GM18526 (cell line): Measurements from ENCODE around the gene VSIG2.
A peak's percentile ranks its signal among the peaks of the same experiment; 100 is the strongest.

ENCODE experiments used
- POLR2A ChIP-seq: IDR thresholded peaks from 3 replicates; pipeline ENCODE4 v1.6.1; 2011; ENCODE audit not compliant: insufficient read length; ENCODE audit errors: extremely low read depth

VSIG2 gene

GRCh38 chr11:124776865-124777645 is 25.0 kb upstream of the VSIG2 start:
- TF ChIP-seq POLR2A: no peak

GRCh38 chr11:124769806-124770774 is 18.0 kb upstream of the VSIG2 start:
- TF ChIP-seq POLR2A: no peak

GRCh38 chr11:124768914-124769313 is 16.9 kb upstream of the VSIG2 start:
- TF ChIP-seq POLR2A: no peak

GRCh38 chr11:124766156-124766555 is 14.1 kb upstream of the VSIG2 start:
- TF ChIP-seq POLR2A: no peak

GRCh38 chr11:124763156-124763947 is 11.3 kb upstream of the VSIG2 start:
- TF ChIP-seq POLR2A: no peak

- no peak for TF ChIP-seq POLR2A
Observed at GRCh38 chr11:124762624-124763155, 10.6 kb upstream of the VSIG2 start.

GRCh38 chr11:124762105-124762623 is 10.1 kb upstream of the VSIG2 start, which contains the start of gene ESAM:
Gene ESAM, minus strand, starts transcription at chr11:124762290. Its CDS starts 136 bp downstream, at chr11:124762154.
- peak; percentile 73 for TF ChIP-seq POLR2A

GRCh38 chr11:124761301-124762104 is 9.4 kb upstream of the VSIG2 start:
- no peak for TF ChIP-seq POLR2A

GRCh38 chr11:124760806-124761205 is 8.8 kb upstream of the VSIG2 start:
- no peak for TF ChIP-seq POLR2A

- no peak for TF ChIP-seq POLR2A
Observed at GRCh38 chr11:124760205-124760652, 8.2 kb upstream of the VSIG2 start.

- no peak for TF ChIP-seq POLR2A
Observed at GRCh38 chr11:124759266-124760204, 7.5 kb upstream of the VSIG2 start.

GRCh38 chr11:124758355-124759265 is 6.6 kb upstream of the VSIG2 start:
- TF ChIP-seq POLR2A: no peak

- TF ChIP-seq POLR2A: no peak
Observed at GRCh38 chr11:124757320-124757719, 5.3 kb upstream of the VSIG2 start.
